Measurements from ENCODE around the gene ARRB1.
"Not testable (repeated sequence)": the region's sequence is repeated elsewhere in the genome, so short reads cannot be mapped to it uniquely, and the experiment has no call there.

ARRB1 gene

GRCh38 chr11:75384438-75385080 lies 33.1 kb upstream of the ARRB1 start:
- H3K36me3 ChIP-seq (ENCODE audit: insufficient read depth, low read depth, low read length) = no peaks in the 10 kb centered on the region
- H3K27ac ChIP-seq (ENCODE audit: low read length) = no peak overlapping the region
- H3K9me3 ChIP-seq (ENCODE audit: insufficient read depth, low read depth, low read length) = no peaks in the 10 kb centered on the region
- peaks cover 5% of the 10 kb centered on the region for H3K4me1 ChIP-seq (ENCODE audit: insufficient read depth, low read length)
- H3K27me3 ChIP-seq (ENCODE audit: insufficient read depth, low read length) = no peaks in the 10 kb centered on the region
- H3K4me3 ChIP-seq (ENCODE audit: low read length) = no peak overlapping the region
- H3K9ac ChIP-seq (ENCODE audit: low read depth, low read length) = no peak overlapping the region

DNA sequence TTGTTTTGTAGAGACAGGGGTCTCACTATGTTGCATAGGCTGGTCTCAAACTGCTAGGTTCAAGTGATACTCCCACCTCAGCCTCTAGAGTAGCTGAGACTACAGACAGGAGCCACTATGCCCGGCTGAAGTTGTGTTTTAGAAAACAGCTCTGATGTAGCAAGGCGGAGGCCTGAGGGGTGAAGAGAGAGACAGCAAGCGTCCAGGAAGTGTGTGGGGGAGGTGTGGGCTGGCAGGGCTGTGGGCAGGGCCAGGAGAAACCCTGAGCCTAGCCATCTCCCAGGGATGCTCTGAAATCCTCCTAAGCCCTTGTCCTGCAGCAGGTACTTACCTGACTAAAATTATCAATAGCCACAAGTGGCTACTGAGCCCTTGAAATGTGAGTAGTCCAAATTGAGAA lies 31.8 kb upstream of the ARRB1 start:
- no peaks in the 10 kb centered on the region for H3K36me3 ChIP-seq (ENCODE audit: insufficient read depth, low read depth, low read length)
- H3K27me3 ChIP-seq (ENCODE audit: insufficient read depth, low read length) = no peaks in the 10 kb centered on the region
- H3K9ac ChIP-seq (ENCODE audit: low read depth, low read length) = no peak overlapping the region
- peaks cover 1% of the 10 kb centered on the region; the same call in 1 of the 2 replicates for H3K4me1 ChIP-seq (ENCODE audit: insufficient read depth, low read length)
- H3K27ac ChIP-seq (ENCODE audit: low read length) = no peak overlapping the region
- no peaks in the 10 kb centered on the region for H3K9me3 ChIP-seq (ENCODE audit: insufficient read depth, low read depth, low read length)
- H3K4me3 ChIP-seq (ENCODE audit: low read length) = no peak overlapping the region

DNA sequence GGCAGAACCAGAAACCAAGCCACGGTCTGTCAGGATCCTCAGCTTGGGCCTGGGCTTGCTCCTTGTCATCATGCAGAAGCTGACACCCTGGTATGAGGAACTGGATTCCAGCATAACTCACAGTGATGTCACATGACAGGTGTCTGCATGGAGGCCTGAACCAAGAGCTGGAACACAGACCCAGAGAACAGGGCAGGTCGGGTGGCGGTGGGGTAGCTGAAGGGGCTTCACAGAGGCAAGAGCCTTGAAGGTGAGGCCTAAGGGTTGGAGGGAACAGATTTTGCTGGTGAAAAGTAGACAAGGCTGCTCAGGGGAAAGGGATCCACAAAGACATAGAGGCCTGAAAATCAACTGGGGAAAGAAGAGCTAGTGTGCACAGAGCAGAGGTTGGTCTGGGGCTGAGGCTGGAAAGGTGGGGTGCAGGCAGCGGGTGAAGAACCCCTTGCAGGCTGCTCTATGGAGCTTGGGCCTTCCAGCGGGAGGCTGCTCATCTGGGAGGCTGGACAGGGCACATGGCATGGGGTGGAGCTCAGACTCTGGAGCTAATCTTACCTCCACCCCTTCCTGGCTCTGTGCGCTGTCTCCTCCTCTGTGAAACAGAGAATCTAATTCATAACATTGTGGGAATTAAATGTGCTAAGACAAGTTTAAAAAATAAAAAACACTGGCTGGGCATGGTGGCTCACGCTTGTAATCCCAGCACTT lies 29.4 kb upstream of the ARRB1 start:
- H3K4me1 ChIP-seq (ENCODE audit: insufficient read depth, low read length) = no peaks in the 10 kb centered on the region
- no peak overlapping the region for H3K27ac ChIP-seq (ENCODE audit: low read length)
- H3K36me3 ChIP-seq (ENCODE audit: insufficient read depth, low read depth, low read length) = no peaks in the 10 kb centered on the region
- H3K4me3 ChIP-seq (ENCODE audit: low read length) = no peak overlapping the region
- no peak overlapping the region for H3K9ac ChIP-seq (ENCODE audit: low read depth, low read length)
- no peaks in the 10 kb centered on the region for H3K27me3 ChIP-seq (ENCODE audit: insufficient read depth, low read length)
- H3K9me3 ChIP-seq (ENCODE audit: insufficient read depth, low read depth, low read length) = no peaks in the 10 kb centered on the region

DNA sequence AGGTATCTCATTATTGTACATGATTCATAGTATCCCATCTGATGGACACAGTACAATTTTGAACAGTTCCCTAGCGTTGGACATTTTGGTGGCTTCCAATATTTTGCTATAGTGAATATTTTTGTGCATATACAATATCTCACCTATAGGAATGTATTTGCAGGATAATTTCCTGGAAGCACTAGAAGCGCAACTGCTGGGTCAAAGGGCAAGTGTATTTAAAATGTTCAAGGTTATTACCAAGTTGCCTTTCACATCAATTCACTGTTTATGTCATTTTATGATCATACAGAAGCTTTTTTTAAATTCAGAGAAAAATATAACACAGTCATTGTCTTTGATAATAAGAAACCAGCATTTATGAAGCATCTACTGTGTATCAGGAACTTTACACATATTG lies 28.8 kb upstream of the ARRB1 start:
- H3K27ac ChIP-seq (ENCODE audit: low read length) = no peak overlapping the region
- no peaks in the 10 kb centered on the region for H3K9me3 ChIP-seq (ENCODE audit: insufficient read depth, low read depth, low read length)
- no peak overlapping the region for H3K9ac ChIP-seq (ENCODE audit: low read depth, low read length)
- H3K4me1 ChIP-seq (ENCODE audit: insufficient read depth, low read length) = no peaks in the 10 kb centered on the region
- H3K36me3 ChIP-seq (ENCODE audit: insufficient read depth, low read depth, low read length) = no peaks in the 10 kb centered on the region
- H3K4me3 ChIP-seq (ENCODE audit: low read length) = no peak overlapping the region
- H3K27me3 ChIP-seq (ENCODE audit: insufficient read depth, low read length) = no peaks in the 10 kb centered on the region

DNA sequence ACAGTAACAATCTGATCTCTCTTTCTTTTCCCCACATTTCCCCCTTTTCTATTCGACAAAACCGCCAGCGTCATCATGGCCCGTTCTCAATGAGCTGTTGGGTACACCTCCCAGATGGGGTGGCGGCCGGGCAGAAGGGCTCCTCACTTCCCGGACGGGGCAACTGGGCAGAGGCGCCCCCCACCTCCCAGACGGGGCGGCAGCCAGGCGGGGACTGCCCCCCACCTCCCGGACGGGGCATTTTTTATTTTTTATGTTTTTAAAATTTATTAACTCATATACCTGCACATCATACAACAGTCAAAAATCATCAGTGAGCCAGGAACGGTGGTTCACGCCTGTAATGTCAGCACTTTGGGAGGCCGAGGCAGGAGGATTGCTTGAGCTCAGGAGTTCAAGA lies 27.3 kb upstream of the ARRB1 start:
- H3K27ac ChIP-seq (ENCODE audit: low read length); H3K36me3 ChIP-seq (ENCODE audit: insufficient read depth, low read depth, low read length); H3K9me3 ChIP-seq (ENCODE audit: insufficient read depth, low read depth, low read length); H3K4me1 ChIP-seq (ENCODE audit: insufficient read depth, low read length); H3K4me3 ChIP-seq (ENCODE audit: low read length); H3K9ac ChIP-seq (ENCODE audit: low read depth, low read length); H3K27me3 ChIP-seq (ENCODE audit: insufficient read depth, low read length): not testable (repeated sequence)

- Histone ChIP-seq H3K36me3 (ENCODE audit: insufficient read depth, low read depth, low read length) (no peaks in the 10 kb centered on the region), H3K4me1 (ENCODE audit: insufficient read depth, low read length) (no peaks in the 10 kb centered on the region), H3K27ac (ENCODE audit: low read length) (no peak overlapping the region), H3K9me3 (ENCODE audit: insufficient read depth, low read depth, low read length) (no peaks in the 10 kb centered on the region), H3K4me3 (ENCODE audit: low read length) (no peak overlapping the region), H3K27me3 (ENCODE audit: insufficient read depth, low read length) (no peaks in the 10 kb centered on the region), H3K9ac (ENCODE audit: low read depth, low read length) (no peak overlapping the region)
Measured at GRCh38 chr11:75376175-75376574, 24.7 kb upstream of the ARRB1 start.

GRCh38 chr11:75375626-75376025 lies 24.2 kb upstream of the ARRB1 start:
- H3K9ac ChIP-seq (ENCODE audit: low read depth, low read length) = no peak overlapping the region
- no peaks in the 10 kb centered on the region for H3K36me3 ChIP-seq (ENCODE audit: insufficient read depth, low read depth, low read length)
- H3K27me3 ChIP-seq (ENCODE audit: insufficient read depth, low read length) = no peaks in the 10 kb centered on the region
- no peak overlapping the region for H3K4me3 ChIP-seq (ENCODE audit: low read length)
- no peaks in the 10 kb centered on the region for H3K4me1 ChIP-seq (ENCODE audit: insufficient read depth, low read length)
- H3K27ac ChIP-seq (ENCODE audit: low read length) = no peak overlapping the region
- H3K9me3 ChIP-seq (ENCODE audit: insufficient read depth, low read depth, low read length) = no peaks in the 10 kb centered on the region

DNA sequence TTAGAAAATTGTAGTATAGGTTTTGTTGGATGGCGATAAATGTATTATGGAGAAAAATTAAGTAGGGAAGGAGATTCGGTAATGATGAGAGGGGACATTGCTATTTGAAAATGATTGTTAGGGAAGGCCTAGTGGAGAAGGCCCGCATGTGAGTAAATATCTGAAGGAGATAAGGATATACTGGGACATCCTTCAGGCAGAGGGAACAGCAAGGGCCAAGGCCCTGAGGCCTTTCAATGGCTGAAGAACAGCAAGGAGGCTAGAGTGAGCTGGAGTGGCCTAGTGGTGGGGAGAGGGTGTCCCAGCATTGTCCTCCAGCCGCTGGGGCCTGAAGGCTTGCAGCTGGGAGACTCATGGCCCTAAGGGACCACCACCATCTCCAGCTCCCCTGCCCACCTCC lies 23.2 kb upstream of the ARRB1 start:
- Histone ChIP-seq H3K36me3 (ENCODE audit: insufficient read depth, low read depth, low read length) (no peaks in the 10 kb centered on the region), H3K4me3 (ENCODE audit: low read length) (no peak overlapping the region), H3K9me3 (ENCODE audit: insufficient read depth, low read depth, low read length) (no peaks in the 10 kb centered on the region), H3K27me3 (ENCODE audit: insufficient read depth, low read length) (no peaks in the 10 kb centered on the region), H3K27ac (ENCODE audit: low read length) (no peak overlapping the region), H3K4me1 (ENCODE audit: insufficient read depth, low read length) (no peaks in the 10 kb centered on the region), H3K9ac (ENCODE audit: low read depth, low read length) (no peak overlapping the region)

GRCh38 chr11:75373201-75373600 lies 21.7 kb upstream of the ARRB1 start:
- Histone ChIP-seq H3K4me1 (ENCODE audit: insufficient read depth, low read length) (no peaks in the 10 kb centered on the region), H3K4me3 (ENCODE audit: low read length) (no peak overlapping the region), H3K9me3 (ENCODE audit: insufficient read depth, low read depth, low read length) (no peaks in the 10 kb centered on the region)

GRCh38 chr11:75371949-75372876 lies 20.8 kb upstream of the ARRB1 start:
- no peaks in the 10 kb centered on the region for H3K27me3 ChIP-seq (ENCODE audit: insufficient read depth, low read length)
- H3K27ac ChIP-seq (ENCODE audit: low read length) = no peak overlapping the region
- H3K9me3 ChIP-seq (ENCODE audit: insufficient read depth, low read depth, low read length) = no peaks in the 10 kb centered on the region
- H3K36me3 ChIP-seq (ENCODE audit: insufficient read depth, low read depth, low read length) = no peaks in the 10 kb centered on the region
- H3K4me3 ChIP-seq (ENCODE audit: low read length) = no peak overlapping the region
- H3K9ac ChIP-seq (ENCODE audit: low read depth, low read length) = no peak overlapping the region
- no peaks in the 10 kb centered on the region for H3K4me1 ChIP-seq (ENCODE audit: insufficient read depth, low read length)

More at GRCh38 chr11:75373201-75373600, 21.7 kb upstream of the ARRB1 start:
- Histone ChIP-seq H3K9ac (ENCODE audit: low read depth, low read length) (no peak overlapping the region), H3K27ac (ENCODE audit: low read length) (no peak overlapping the region), H3K36me3 (ENCODE audit: insufficient read depth, low read depth, low read length) (no peaks in the 10 kb centered on the region), H3K27me3 (ENCODE audit: insufficient read depth, low read length) (no peaks in the 10 kb centered on the region)

- Histone ChIP-seq H3K27me3 (ENCODE audit: insufficient read depth, low read length) (no peaks in the 10 kb centered on the region), H3K9ac (ENCODE audit: low read depth, low read length) (no peak overlapping the region; the same call in 1 of the 2 replicates), H3K4me3 (ENCODE audit: low read length) (no peak overlapping the region), H3K9me3 (ENCODE audit: insufficient read depth, low read depth, low read length) (no peaks in the 10 kb centered on the region), H3K4me1 (ENCODE audit: insufficient read depth, low read length) (no peaks in the 10 kb centered on the region), H3K27ac (ENCODE audit: low read length) (no peak overlapping the region), H3K36me3 (ENCODE audit: insufficient read depth, low read depth, low read length) (no peaks in the 10 kb centered on the region)
Measured at GRCh38 chr11:75369560-75370255, 18.2 kb upstream of the ARRB1 start.
